RWPE2 (cell line): ENCODE data around the gene RBMS3.

Experiments used
- ATAC-seq: fragments of 200-7000 bp; cut with Tn5 transposase; 3 replicates; pipeline ENCODE4 v1.9.1; 2021; ENCODE audit warnings: low read depth
- DNase-seq: peaks from one replicate; pipeline ENCODE4 v3.0.0-alpha.2; 2020; ENCODE audit warnings: low spot score
- H3K27ac ChIP-seq: fragments of 450-650 bp; 2 replicates; pipeline ENCODE4 v1.5.1; 2017; ENCODE audit warnings: mild to moderate bottlenecking; ENCODE audit not compliant: poor library complexity, severe bottlenecking
- H3K27me3 ChIP-seq: fragments of 250-450 bp; sonication (Bioruptor Pico); 2 replicates; pipeline ENCODE4 v1.5.1; 2021; ENCODE audit warnings: mild to moderate bottlenecking, moderate library complexity; ENCODE audit not compliant: insufficient read depth, poor library complexity, severe bottlenecking
- H3K36me3 ChIP-seq: fragments of 250-450 bp; sonication (Bioruptor Pico); 2 replicates; pipeline ENCODE4 v1.5.1; 2020; ENCODE audit warnings: low read depth, mild to moderate bottlenecking, moderate library complexity
- H3K4me1 ChIP-seq: fragments of 250-450 bp; sonication (Bioruptor Pico); 2 replicates; pipeline ENCODE4 v1.5.1; 2021; ENCODE audit warnings: mild to moderate bottlenecking, moderate library complexity; ENCODE audit not compliant: insufficient read depth, poor library complexity, severe bottlenecking
- H3K4me3 ChIP-seq: fragments of 250-450 bp; sonication (Bioruptor Pico); 2 replicates; pipeline ENCODE4 v1.5.1; 2021; ENCODE audit warnings: mild to moderate bottlenecking, moderate library complexity; ENCODE audit not compliant: severe bottlenecking
- H3K9me3 ChIP-seq: fragments of 250-450 bp; sonication (Bioruptor Pico); 2 replicates; pipeline ENCODE4 v1.5.1; 2021; ENCODE audit warnings: mild to moderate bottlenecking, moderate library complexity; ENCODE audit not compliant: severe bottlenecking
- TF ChIP-seq, protein P1 (sequence below): fragments of 450-650 bp; IDR thresholded peaks from one replicate; pipeline ENCODE4 v1.5.1; 2017; ENCODE audit warnings: mild to moderate bottlenecking, moderate library complexity; ENCODE audit not compliant: poor library complexity, severe bottlenecking

RBMS3 gene

DNA sequence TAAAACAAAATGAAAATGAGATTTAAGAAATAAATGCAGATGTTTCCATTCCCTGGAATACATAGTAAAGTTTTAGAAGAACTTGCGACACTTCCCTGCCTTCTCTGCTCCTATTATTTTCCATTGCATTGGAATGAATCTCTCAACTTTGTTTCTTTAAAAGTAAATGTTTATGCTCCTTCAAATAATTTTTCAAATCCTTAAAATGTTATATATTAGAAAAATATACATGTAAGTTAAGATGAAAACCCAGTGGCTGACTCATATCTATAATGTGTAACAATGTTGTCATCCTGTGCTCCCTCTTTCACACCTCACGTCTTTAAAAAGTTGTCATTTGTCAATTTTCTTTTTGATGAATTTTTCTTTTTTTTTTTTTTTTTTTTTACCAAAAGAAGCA lies 3.6 kb downstream of the RBMS3 start:
- DNase-seq = no peak
- Histone ChIP-seq H3K27ac (peak overlapping the region; percentile 82), H3K9me3 (no peaks in the 10 kb centered on the region), H3K27me3 (no peaks in the 10 kb centered on the region), H3K36me3 (no peaks in the 10 kb centered on the region), H3K4me3 (peak overlapping the region; percentile 46), H3K4me1 (peaks cover 41% of the 10 kb centered on the region)
- ATAC-seq = no peak
- TF ChIP-seq, protein P1, sequence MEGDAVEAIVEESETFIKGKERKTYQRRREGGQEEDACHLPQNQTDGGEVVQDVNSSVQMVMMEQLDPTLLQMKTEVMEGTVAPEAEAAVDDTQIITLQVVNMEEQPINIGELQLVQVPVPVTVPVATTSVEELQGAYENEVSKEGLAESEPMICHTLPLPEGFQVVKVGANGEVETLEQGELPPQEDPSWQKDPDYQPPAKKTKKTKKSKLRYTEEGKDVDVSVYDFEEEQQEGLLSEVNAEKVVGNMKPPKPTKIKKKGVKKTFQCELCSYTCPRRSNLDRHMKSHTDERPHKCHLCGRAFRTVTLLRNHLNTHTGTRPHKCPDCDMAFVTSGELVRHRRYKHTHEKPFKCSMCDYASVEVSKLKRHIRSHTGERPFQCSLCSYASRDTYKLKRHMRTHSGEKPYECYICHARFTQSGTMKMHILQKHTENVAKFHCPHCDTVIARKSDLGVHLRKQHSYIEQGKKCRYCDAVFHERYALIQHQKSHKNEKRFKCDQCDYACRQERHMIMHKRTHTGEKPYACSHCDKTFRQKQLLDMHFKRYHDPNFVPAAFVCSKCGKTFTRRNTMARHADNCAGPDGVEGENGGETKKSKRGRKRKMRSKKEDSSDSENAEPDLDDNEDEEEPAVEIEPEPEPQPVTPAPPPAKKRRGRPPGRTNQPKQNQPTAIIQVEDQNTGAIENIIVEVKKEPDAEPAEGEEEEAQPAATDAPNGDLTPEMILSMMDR = no peak

DNA sequence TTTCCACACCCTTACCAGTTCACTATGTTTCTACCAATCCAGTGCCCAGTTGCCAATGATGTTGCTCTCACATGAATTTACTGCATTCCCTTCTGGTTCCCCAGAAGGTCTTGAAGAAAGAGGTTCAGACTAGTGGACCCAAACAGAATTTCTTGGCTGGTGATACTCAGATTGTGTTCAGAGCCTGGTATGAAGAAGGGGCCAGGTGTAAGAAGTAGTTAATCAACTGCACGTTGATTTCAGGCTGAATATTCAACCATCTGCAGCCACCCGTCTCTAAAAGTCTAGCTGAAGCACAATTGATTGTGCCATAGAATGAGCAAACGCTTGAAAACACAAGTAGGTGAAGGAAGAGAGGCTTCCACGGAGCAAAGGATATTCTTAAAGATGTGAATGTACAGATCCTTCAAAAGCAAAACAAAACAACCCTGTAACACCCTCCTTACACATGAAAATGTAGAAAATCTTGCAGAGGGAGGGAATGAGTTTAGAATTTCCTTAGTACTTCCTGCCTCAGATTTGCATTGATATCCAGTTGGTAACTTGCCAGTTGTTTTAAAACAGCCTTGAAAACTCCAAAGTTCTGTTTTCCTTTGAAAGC lies 4.7 kb downstream of the RBMS3 start:
- Histone ChIP-seq H3K36me3 (no peaks in the 10 kb centered on the region; the same call in 1 of the 2 replicates), H3K27me3 (no peaks in the 10 kb centered on the region), H3K9me3 (no peaks in the 10 kb centered on the region), H3K4me3 (peak overlapping the region; percentile 16), H3K4me1 (peaks cover 46% of the 10 kb centered on the region), H3K27ac (peak overlapping the region; percentile 82)
- DNase-seq (no peak), ATAC-seq (peak; percentile 15; the same call in 2 of the 3 replicates)
- TF ChIP-seq, protein P1 = no peak

DNA sequence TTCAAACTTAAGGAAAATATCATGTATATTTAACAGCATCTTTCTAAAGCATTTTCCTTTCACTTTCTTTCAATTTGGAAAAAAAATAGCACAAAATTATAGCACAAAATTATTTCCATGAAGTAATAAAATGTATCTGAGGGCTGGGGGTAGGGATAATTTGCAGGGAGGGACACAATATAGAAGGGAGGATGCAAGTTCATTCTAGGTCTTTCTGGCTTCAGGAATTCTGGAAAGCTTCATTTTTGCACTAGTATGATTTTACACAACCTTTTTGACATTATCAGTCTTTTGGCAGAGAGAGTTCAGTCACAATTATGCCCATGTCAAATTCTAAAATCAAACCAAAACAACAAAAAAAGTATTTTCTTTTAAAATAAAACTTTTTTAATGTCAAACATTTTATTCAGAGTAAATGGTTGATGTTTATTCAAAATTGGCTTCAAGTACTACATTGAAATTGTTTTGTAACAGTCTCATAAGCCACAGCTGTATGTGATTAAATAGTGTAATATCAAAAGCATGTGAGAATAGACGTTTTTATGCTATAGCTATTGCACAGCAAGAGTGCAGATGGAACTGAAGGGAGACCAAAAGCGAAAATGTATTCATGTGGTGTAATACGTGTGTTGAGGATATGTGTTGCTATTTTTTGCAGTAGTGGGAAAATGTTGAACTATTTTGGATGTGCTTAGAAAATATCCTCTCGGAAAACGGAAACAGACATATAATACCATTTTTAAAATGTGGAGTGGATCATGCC lies 5.8 kb downstream of the RBMS3 start:
- Histone ChIP-seq H3K9me3 (no peaks in the 10 kb centered on the region), H3K27me3 (no peaks in the 10 kb centered on the region), H3K4me3 (peak overlapping the region; percentile 16), H3K27ac (peak overlapping the region; percentile 82), H3K36me3 (peaks cover 5% of the 10 kb centered on the region), H3K4me1 (peaks cover 46% of the 10 kb centered on the region)
- TF ChIP-seq, protein P1 = no peak
- no peak for DNase-seq
- no peak for ATAC-seq

DNA sequence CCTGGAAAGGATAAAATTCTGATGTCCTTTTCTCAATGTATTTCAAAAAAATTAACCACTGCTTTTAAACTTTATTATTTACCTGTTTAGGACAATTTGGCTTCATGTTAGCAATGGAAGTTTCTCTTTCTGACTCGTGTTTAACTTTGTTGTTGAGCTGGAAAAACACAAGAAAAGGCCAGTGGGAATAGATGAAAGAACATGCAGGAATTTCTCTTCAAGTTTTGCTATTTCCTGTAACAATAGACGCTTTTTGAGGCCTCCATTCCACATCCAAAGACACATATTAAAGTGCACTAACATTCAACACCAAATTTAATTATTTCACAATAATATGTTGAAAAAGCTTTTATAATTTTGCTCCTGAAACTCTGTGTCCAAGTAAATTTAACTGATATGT lies 9.7 kb downstream of the RBMS3 start:
- Histone ChIP-seq H3K9me3 (no peaks in the 10 kb centered on the region), H3K36me3 (peaks cover 12% of the 10 kb centered on the region), H3K27ac (no peak overlapping the region), H3K27me3 (no peaks in the 10 kb centered on the region), H3K4me1 (peaks cover 35% of the 10 kb centered on the region), H3K4me3 (no peak overlapping the region)
- ATAC-seq = no peak
- TF ChIP-seq, protein P1 = no peak
- DNase-seq = no peak
